ENCODE data around the gene BFAR. TPM values are rescaled to one million over a fixed set of nuclear protein-coding genes. Genes with fewer than 3 reads are reported as not detected.
"Not testable (repeated sequence)": the region's sequence is repeated elsewhere in the genome, so short reads cannot be mapped to it uniquely, and the experiment has no call there.

BFAR gene
- total RNA-seq, 1 donor from 2014 or later: 27.3 TPM

GRCh38 chr16:14636179-14636950 lies 3.6 kb downstream of the BFAR start:
- not testable (repeated sequence) for ATAC-seq

- not testable (repeated sequence) for ATAC-seq
Observed at GRCh38 chr16:14636951-14637240, 4.1 kb downstream of the BFAR start.

GRCh38 chr16:14640538-14640937 lies 7.8 kb downstream of the BFAR start:
- peak; percentile 92 for ATAC-seq

GRCh38 chr16:14641206-14641605 lies 8.5 kb downstream of the BFAR start:
- ATAC-seq: no peak

GRCh38 chr16:14641926-14642325 lies 9.2 kb downstream of the BFAR start:
- ATAC-seq: no peak

GRCh38 chr16:14649816-14650215 lies 17.1 kb downstream of the BFAR start:
- no peak for ATAC-seq

- peak; percentile 93 for ATAC-seq
Observed at GRCh38 chr16:14650629-14651028, 17.9 kb downstream of the BFAR start.

GRCh38 chr16:14652726-14653125 lies 20.0 kb downstream of the BFAR start:
- no peak for ATAC-seq

- no peak for ATAC-seq
Observed at GRCh38 chr16:14658063-14658462, 25.3 kb downstream of the BFAR start.

- ATAC-seq: no peak
Observed at GRCh38 chr16:14667347-14668266, 34.9 kb downstream of the BFAR start.

- no peak for ATAC-seq
Observed at GRCh38 chr16:14668556-14669223, 35.9 kb downstream of the BFAR start.

GRCh38 chr16:14669776-14670175 lies 37.0 kb downstream of the BFAR start:
- peak; percentile 93 for ATAC-seq

GRCh38 chr16:14672403-14672971 lies 39.7 kb downstream of the BFAR start:
- peak; percentile 45 for ATAC-seq

- no peak for ATAC-seq
Observed at GRCh38 chr16:14676633-14677032, 43.9 kb downstream of the BFAR start.

- ATAC-seq: no peak
Observed at GRCh38 chr16:14677627-14678026, 44.9 kb downstream of the BFAR start.

- ATAC-seq: no peak
Observed at GRCh38 chr16:14678748-14679497, 46.2 kb downstream of the BFAR start.

- peak; percentile 35 for ATAC-seq
Observed at GRCh38 chr16:14680396-14680795, 47.6 kb downstream of the BFAR start.

- ATAC-seq: no peak
Observed at GRCh38 chr16:14681115-14681514, 48.4 kb downstream of the BFAR start.

- ATAC-seq: no peak
Observed at GRCh38 chr16:14682121-14682520, 49.4 kb downstream of the BFAR start.

- not testable (repeated sequence) for ATAC-seq
Observed at GRCh38 chr16:14685870-14686793, 53.4 kb downstream of the BFAR start.

GRCh38 chr16:14694129-14694528 lies 61.4 kb downstream of the BFAR start, which contains the start of gene PLA2G10:
Gene PLA2G10 (minus strand): TSS chr16:14694308. CDS start chr16:14694229, 79 bp downstream.
- peak; percentile 76 for ATAC-seq
